Mesenchymal stem cell (in vitro differentiated cells and primary cell): ENCODE results near the gene TNS1.

Experiments
- DNase-seq: peaks from one replicate; pipeline ENCODE4 v3.0.0-alpha.2; 2013
- H2AFZ ChIP-seq: one replicate; pipeline ENCODE4 v1.6.1; 2013; ENCODE audit warnings: low read depth, mild to moderate bottlenecking, control low read depth, inconsistent platforms, low read length, moderate library complexity
- H2AK5ac ChIP-seq: 2 replicates; pipeline ENCODE4 v1.6.1; 2013; ENCODE audit warnings: low read length, moderate library complexity, mild to moderate bottlenecking, inconsistent platforms; ENCODE audit not compliant: severe bottlenecking
- H2BK120ac ChIP-seq: one replicate; pipeline ENCODE4 v1.6.1; 2013; ENCODE audit warnings: low read depth, mild to moderate bottlenecking, inconsistent platforms, low read length, moderate library complexity
- H2BK12ac ChIP-seq, 2 experiments: one replicate each; pipeline ENCODE4 v1.6.1; 2013; ENCODE audit warnings: inconsistent platforms in 2 of 2, low read length in 2 of 2, mild to moderate bottlenecking in 2 of 2, moderate library complexity in 2 of 2, control low read depth in 1 of 2
- H2BK15ac ChIP-seq: one replicate; pipeline ENCODE4 v1.6.1; 2013; ENCODE audit warnings: mild to moderate bottlenecking, low read depth, inconsistent platforms; ENCODE audit not compliant: poor library complexity, severe bottlenecking
- H2BK5ac ChIP-seq: 2 replicates; pipeline ENCODE4 v1.6.1; 2013; ENCODE audit warnings: low read depth, mild to moderate bottlenecking, low read length, control low read depth, inconsistent platforms; ENCODE audit not compliant: poor library complexity, severe bottlenecking
- H3K14ac ChIP-seq, 2 experiments: one replicate each; pipeline ENCODE4 v1.6.1; 2013; ENCODE audit warnings: inconsistent platforms in 2 of 2, low read length in 2 of 2, control low read depth in 1 of 2, mild to moderate bottlenecking in 1 of 2, moderate library complexity in 1 of 2
- H3K18ac ChIP-seq, 2 experiments: one replicate each; pipeline ENCODE4 v1.6.1; 2013; ENCODE audit warnings: inconsistent platforms in 2 of 2, low read length in 2 of 2, control low read depth in 1 of 2, low read depth in 1 of 2, mild to moderate bottlenecking in 1 of 2
- H3K23ac ChIP-seq, 2 experiments: one replicate each; pipeline ENCODE4 v1.6.1; 2013; ENCODE audit warnings: inconsistent platforms in 2 of 2, low read length in 2 of 2, mild to moderate bottlenecking in 2 of 2, moderate library complexity in 2 of 2, control low read depth in 1 of 2
- H3K27ac ChIP-seq: 2 replicates; pipeline ENCODE4 v1.5.1; 2013; ENCODE audit warnings: mild to moderate bottlenecking, moderate library complexity, low read length, control low read depth, inconsistent platforms; ENCODE audit not compliant: poor library complexity, severe bottlenecking
- H3K27me3 ChIP-seq, 2 experiments: 2 replicates each; pipeline versions ENCODE4 v1.6.1 to v1.7.0; 2013; ENCODE audit warnings: low read length in 2 of 2, mild to moderate bottlenecking in 2 of 2, moderate library complexity in 2 of 2, control low read depth in 1 of 2, inconsistent platforms in 1 of 2; ENCODE audit not compliant: control insufficient read depth in 1 of 2, insufficient read depth in 1 of 2
- H3K36me3 ChIP-seq, 2 experiments: 2 replicates each; pipeline versions ENCODE4 v1.6.1 to v1.7.0; 2013; ENCODE audit warnings: low read length in 2 of 2, control low read depth in 1 of 2, inconsistent platforms in 1 of 2, low read depth in 1 of 2, mild to moderate bottlenecking in 1 of 2; ENCODE audit not compliant: insufficient read depth in 2 of 2, control insufficient read depth in 1 of 2
- H3K4ac ChIP-seq, 2 experiments: one replicate each; pipeline ENCODE4 v1.6.1; 2013; ENCODE audit warnings: inconsistent platforms in 2 of 2, low read length in 2 of 2, mild to moderate bottlenecking in 2 of 2, moderate library complexity in 2 of 2, control low read depth in 1 of 2, low read depth in 1 of 2
- H3K4me1 ChIP-seq: 2 replicates; pipeline ENCODE4 v1.6.1; 2013; ENCODE audit warnings: low read depth, low read length, control low read depth; ENCODE audit not compliant: control insufficient read depth, insufficient read depth
- H3K4me2 ChIP-seq: 2 replicates; pipeline ENCODE4 v1.6.1; 2013; ENCODE audit warnings: low read length, mild to moderate bottlenecking, inconsistent platforms; ENCODE audit not compliant: poor library complexity, severe bottlenecking
- H3K4me3 ChIP-seq, 2 experiments: 2 replicates each; pipeline versions ENCODE4 v1.5.1 to v1.7.0; 2013; ENCODE audit warnings: low read length in 2 of 2, mild to moderate bottlenecking in 2 of 2, control low read depth in 1 of 2, low read depth in 1 of 2; ENCODE audit not compliant: insufficient read depth in 1 of 2
- H3K79me1 ChIP-seq: replicated peaks from 2 replicates; pipeline ENCODE4 v1.6.1; 2013; ENCODE audit warnings: mild to moderate bottlenecking, control low read depth, low read length, inconsistent platforms; ENCODE audit not compliant: poor library complexity, severe bottlenecking
- H3K9ac ChIP-seq: 2 replicates; pipeline ENCODE4 v1.7.0; 2013; ENCODE audit warnings: mild to moderate bottlenecking, low read length, moderate library complexity
- H3K9me3 ChIP-seq: 2 replicates; pipeline ENCODE4 v1.7.0; 2013; ENCODE audit warnings: mild to moderate bottlenecking, low read length; ENCODE audit not compliant: control insufficient read depth
- H4K8ac ChIP-seq: one replicate; pipeline ENCODE4 v1.6.1; 2013; ENCODE audit warnings: inconsistent platforms, mild to moderate bottlenecking, low read length, moderate library complexity
- H4K91ac ChIP-seq: one replicate; pipeline ENCODE4 v1.6.1; 2013; ENCODE audit warnings: mild to moderate bottlenecking, low read length, inconsistent platforms
- WGBS: methylation state at CpG from one replicate; pipeline ENCODE4 v1.1.7; 2013; ENCODE audit warnings: mixed read lengths; 5-methylcytosine and 5-hydroxymethylcytosine counted together

Gene TNS1

DNA sequence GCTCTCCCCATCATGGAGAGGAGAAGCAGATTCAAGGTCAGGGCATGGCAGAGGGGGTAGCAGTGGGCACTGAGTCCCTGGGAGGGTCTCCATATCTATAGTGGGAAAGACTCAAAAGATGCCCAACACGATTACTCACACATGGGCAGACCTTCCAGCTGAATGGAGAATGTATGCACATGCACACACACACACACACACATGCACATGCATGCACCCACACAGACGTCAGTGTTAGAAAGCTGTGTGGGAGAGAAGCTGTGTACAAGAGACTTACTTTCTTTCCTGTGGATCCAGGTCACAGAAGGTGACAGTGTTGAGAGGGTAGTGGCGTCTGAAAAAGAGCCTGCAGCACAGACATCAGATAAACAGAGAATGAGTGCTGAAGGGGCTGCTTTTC, 194.5 kb downstream of the TNS1 start:
- H2BK12ac ChIP-seq: no peak overlapping the region
- H3K79me1 ChIP-seq: peaks cover 3% of the 10 kb centered on the region
- no peak overlapping the region for H2BK15ac ChIP-seq
- H3K18ac ChIP-seq: no peak overlapping the region
- no peak overlapping the region for H3K9ac ChIP-seq
- no peak overlapping the region for H2AK5ac ChIP-seq
- no peak overlapping the region for H4K8ac ChIP-seq
- H3K9me3 ChIP-seq: no peaks in the 10 kb centered on the region
- H3K4me2 ChIP-seq: no peak overlapping the region
- H3K4me3 ChIP-seq: no peak overlapping the region
- no peak overlapping the region for H3K23ac ChIP-seq
- H3K4me1 ChIP-seq: peaks cover 3% of the 10 kb centered on the region
- 54% methylated on average over 2 of the region's 3 CpGs for WGBS
- no peak overlapping the region for H3K4ac ChIP-seq
- H3K36me3 ChIP-seq: peaks cover 78 to 99% of the 10 kb centered on the region in 2 experiments
- no peak overlapping the region for H2AFZ ChIP-seq
- H2BK5ac ChIP-seq: no peak overlapping the region
- no peaks in the 10 kb centered on the region for H3K27me3 ChIP-seq
- DNase-seq: no peak
- H4K91ac ChIP-seq: no peak overlapping the region
- H2BK120ac ChIP-seq: no peak overlapping the region
- H3K14ac ChIP-seq: no peak overlapping the region
- H3K27ac ChIP-seq: no peak overlapping the region

DNA sequence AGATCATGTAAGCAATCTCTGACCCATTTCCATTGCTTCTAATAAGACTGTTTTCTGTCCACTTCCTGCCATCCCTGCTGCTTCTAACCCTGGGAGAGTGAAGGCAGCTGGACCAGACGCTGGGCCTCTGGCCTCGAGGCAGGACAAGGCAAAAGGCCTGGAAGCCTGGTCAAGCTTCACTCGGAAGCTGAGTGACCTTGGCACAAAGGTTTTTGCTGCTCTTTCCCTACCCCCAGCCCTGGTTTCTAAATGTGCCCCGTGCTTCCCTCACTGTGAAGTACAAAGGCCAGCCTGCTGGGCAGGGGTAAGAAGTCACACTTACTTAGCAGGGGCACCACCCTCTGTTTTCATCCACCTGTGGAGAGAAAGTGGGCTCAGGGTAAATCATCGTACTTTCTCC, 195.0 kb downstream of the TNS1 start:
- Histone ChIP-seq H2BK5ac (no peak overlapping the region), H3K27me3 (no peaks in the 10 kb centered on the region), H3K4ac (no peak overlapping the region), H3K4me2 (no peak overlapping the region), H3K27ac (no peak overlapping the region), H3K9me3 (no peaks in the 10 kb centered on the region), H3K9ac (no peak overlapping the region), H2BK120ac (no peak overlapping the region), H3K79me1 (peaks cover 3% of the 10 kb centered on the region), H2AK5ac (no peak overlapping the region), H3K14ac (no peak overlapping the region), H3K36me3 (peaks cover 78 to 99% of the 10 kb centered on the region in 2 experiments), H3K4me3 (no peak overlapping the region), H3K18ac (no peak overlapping the region), H3K23ac (no peak overlapping the region), H4K91ac (no peak overlapping the region), H3K4me1 (peaks cover 3% of the 10 kb centered on the region), H2BK12ac (no peak overlapping the region), H2AFZ (no peak overlapping the region), H2BK15ac (no peak overlapping the region), H4K8ac (no peak overlapping the region)
- WGBS: 29% methylated on average over 4 of the region's 5 CpGs
- no peak for DNase-seq

DNA sequence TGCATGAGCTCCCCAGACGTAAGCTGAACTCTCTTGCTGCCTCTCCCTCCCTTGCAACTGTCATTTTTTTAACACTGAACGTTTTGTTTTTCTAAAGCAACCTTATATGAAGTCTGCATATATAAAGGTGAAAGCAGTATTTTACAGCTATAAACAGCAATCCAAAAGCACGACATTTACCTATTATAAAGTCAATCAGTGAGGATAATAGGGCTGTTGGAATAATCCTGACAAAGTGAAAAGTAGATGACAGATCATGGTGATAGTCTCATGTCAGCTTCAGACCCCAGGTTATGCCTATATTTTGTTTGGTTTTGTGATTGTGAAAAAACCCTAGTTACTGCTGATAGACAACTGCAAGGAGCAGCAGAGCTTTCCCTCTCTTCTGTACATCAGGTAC, 195.8 kb downstream of the TNS1 start:
- no peak overlapping the region for H2BK15ac ChIP-seq
- peaks cover 77 to 99% of the 10 kb centered on the region in 2 experiments for H3K36me3 ChIP-seq
- peaks cover 3% of the 10 kb centered on the region for H3K4me1 ChIP-seq
- no peak overlapping the region for H4K8ac ChIP-seq
- no peak overlapping the region for H3K4me3 ChIP-seq
- H3K79me1 ChIP-seq: peaks cover 3% of the 10 kb centered on the region
- H2BK5ac ChIP-seq: no peak overlapping the region
- no peak overlapping the region for H2BK12ac ChIP-seq
- H3K4me2 ChIP-seq: no peak overlapping the region
- no peak overlapping the region for H2AK5ac ChIP-seq
- no peaks in the 10 kb centered on the region for H3K27me3 ChIP-seq
- no CpG with 5 or more reads among the region's 3 CpGs for WGBS
- no peak overlapping the region for H3K23ac ChIP-seq
- H3K9me3 ChIP-seq: no peaks in the 10 kb centered on the region
- DNase-seq: no peak
- H3K4ac ChIP-seq: no peak overlapping the region
- no peak overlapping the region for H4K91ac ChIP-seq
- no peak overlapping the region for H3K14ac ChIP-seq
- no peak overlapping the region for H2AFZ ChIP-seq
- no peak overlapping the region for H2BK120ac ChIP-seq
- H3K18ac ChIP-seq: no peak overlapping the region
- H3K9ac ChIP-seq: no peak overlapping the region
- no peak overlapping the region for H3K27ac ChIP-seq

DNA sequence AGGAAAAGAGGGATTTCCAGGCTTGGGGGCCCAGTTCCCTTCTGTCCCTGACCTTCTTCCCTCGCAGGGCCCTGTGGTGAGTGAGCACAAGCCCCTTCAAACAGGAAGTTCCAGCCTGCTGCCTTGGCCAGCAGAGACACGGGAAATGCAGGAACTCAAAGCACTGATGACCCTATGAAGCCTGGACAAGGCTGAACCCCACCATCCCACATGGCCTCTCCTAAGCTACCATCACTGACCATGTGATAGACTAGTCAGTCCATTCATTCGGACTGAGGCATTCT, 196.4 kb downstream of the TNS1 start:
- Histone ChIP-seq H4K91ac (no peak overlapping the region), H3K4me2 (no peak overlapping the region), H2AFZ (no peak overlapping the region), H3K27me3 (no peaks in the 10 kb centered on the region), H2BK15ac (no peak overlapping the region), H4K8ac (no peak overlapping the region), H3K4me3 (no peak overlapping the region), H3K36me3 (peaks cover 77 to 98% of the 10 kb centered on the region in 2 experiments), H2BK120ac (no peak overlapping the region), H3K4ac (no peak overlapping the region), H3K18ac (no peak overlapping the region), H3K27ac (no peak overlapping the region), H2AK5ac (no peak overlapping the region), H3K79me1 (peaks cover 3% of the 10 kb centered on the region), H2BK5ac (no peak overlapping the region), H3K14ac (no peak overlapping the region), H3K4me1 (peaks cover 3% of the 10 kb centered on the region), H3K23ac (no peak overlapping the region), H3K9ac (no peak overlapping the region), H3K9me3 (no peaks in the 10 kb centered on the region), H2BK12ac (no peak overlapping the region)
- 60% methylated on average over 3 of the region's 3 CpGs for WGBS
- no peak for DNase-seq
